Embryonic facial prominence (tissue), 1 donor: ENCODE results near the gene SHMT2.
"Not testable (repeated sequence)": the region's sequence is repeated elsewhere in the genome, so short reads cannot be mapped to it uniquely, and the experiment has no call there.

ENCODE experiments used
- DNase-seq: peaks from one replicate; pipeline ENCODE4 v3.0.0-alpha.2; 2016; ENCODE audit errors: extremely low spot score

SHMT2 gene

GRCh38 chr12:57266681-57267080 lies 37.2 kb downstream of the SHMT2 start:
- DNase-seq: no peak

- DNase-seq: no peak
Observed at GRCh38 chr12:57268264-57268663, 38.8 kb downstream of the SHMT2 start.

- DNase-seq: no peak
Observed at GRCh38 chr12:57270966-57271470, 41.5 kb downstream of the SHMT2 start.

DNA sequence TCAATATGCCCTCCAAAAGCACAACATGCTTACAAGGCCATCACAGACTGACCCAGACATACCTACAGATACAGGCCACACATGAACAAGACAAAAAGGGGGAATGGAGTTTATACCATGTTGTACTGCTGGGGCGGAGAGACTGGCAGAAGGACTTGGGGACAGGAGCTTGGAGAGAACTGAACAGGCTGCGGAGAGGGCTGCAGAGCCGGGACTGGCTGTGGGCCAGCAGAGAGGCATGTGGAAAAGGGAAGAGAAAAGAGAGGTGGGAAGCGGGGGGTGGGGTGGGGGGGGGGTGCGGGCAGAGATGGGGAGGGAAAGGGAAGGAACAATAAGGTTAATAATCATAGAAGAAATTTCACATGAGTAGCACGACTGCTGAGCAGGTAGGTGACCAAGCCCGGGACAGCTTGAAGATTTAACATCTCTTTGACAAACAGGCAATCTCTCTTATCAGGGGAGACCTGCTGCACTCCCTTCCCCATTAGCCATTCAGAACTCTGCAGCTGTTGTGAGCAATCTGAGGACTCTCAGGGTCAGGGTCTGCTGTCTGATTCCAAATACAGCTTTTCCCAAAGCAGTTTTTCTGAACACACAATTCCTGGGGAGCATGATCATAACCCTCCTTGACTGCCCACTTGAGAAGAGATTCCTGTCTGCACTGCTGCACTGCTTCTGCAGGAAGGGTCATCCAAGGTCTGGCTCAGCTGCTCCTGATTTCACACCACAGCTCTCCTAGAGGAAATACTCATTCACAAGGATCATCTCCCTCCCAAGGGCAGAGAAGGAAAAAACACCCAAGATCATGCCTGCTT lies 43.0 kb downstream of the SHMT2 start:
- DNase-seq: no peak

DNA sequence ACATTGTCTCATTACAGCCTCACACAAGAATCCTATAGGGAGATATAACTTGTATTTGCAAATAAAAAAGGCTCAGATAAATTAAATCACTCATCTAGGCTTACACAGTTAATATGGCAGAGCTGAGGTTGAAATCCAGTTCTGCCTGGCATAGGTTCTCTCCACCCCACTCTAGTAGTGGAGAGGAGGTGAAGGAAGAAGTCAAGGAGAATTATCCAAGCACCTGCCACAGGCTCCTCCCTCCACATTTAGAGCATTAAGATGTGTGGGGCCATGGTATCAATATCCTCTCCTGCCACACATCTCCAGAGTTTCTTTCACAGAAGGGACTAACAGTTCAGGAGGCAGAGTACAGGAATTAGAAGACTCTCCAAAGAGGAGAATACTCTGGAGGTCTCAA lies 44.0 kb downstream of the SHMT2 start:
- no peak for DNase-seq

DNA sequence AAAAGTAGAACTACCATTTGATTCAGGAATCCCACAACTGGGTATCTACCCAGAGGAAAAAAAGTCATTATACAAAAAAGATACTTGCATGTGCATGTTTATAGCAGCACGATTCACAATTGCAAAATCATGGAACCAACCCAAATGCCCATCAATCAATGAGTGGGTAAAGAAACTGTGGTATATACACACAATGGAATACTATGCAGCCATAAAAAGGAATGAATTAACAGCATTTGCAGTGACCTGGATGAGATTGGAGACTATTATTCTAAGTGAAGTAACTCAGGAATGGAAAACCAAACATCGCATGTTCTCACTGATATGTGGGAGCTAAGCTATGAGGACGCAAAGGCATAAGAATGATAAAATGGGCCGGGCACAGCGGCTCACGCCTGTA lies 46.7 kb downstream of the SHMT2 start:
- not testable (repeated sequence) for DNase-seq

- DNase-seq: no peak
Observed at GRCh38 chr12:57276935-57277563, 47.5 kb downstream of the SHMT2 start.

- no peak for DNase-seq
Observed at GRCh38 chr12:57278465-57279381, 49.2 kb downstream of the SHMT2 start.

DNA sequence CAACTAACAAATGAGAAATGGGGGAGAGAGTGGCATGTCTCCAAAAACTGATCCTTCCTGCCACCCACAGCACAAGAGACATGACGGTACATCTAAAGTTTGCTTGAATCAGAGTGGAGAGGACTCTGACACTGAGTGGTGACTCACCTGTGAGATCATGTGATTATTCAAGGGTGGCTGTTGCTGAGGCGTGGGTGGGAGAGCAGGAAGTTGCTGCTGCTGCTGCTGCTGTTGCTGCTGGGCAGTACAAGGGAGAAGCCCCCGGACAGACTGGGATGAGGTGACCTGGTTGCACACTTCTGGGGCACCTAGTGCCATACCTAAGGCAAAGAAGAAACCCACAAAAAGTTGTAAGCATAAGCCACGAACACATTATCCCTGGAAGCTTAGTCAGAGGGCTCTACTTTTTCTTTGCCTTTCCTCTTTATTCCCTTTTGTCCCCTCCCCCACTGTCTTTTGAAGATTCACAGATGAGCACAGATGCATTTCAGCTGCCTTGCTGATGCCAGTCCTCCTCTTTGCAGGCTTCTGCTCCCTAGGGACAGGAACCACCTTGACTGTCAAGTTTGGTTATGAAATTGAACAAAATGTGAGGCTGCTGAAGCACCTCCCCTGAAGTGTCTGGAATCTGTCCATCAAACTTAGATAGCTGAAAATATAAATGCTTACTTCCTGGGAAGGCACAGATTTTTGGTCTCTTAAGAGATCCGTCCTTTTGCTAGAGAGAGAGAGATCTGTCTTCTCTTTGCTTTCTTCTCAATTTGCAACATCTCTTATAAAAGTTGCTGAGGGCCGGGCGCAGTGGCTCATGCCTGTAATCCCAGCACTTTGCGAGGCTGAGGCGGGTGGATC lies 50.9 kb downstream of the SHMT2 start:
- no peak for DNase-seq

DNA sequence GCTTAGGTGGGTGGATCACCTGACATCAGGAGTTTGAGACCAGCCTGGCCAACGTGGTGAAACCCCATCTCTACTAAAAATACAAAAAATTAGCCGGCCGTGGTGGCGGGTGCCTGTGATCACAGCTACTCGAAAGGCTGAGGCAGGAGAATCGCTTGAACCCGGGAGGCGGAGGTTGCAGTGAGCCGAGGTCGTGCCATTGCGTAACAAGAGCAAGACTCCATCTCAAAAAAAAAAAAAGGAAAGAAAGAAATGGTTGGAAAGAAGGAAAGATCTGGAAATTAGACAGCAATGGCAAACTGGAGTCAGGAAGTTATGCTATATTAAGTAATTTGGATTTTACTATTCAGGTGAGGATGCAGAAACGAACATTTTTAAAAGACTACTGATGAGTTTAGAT lies 52.6 kb downstream of the SHMT2 start:
- not testable (repeated sequence) for DNase-seq
